ENCODE results near the gene CACNA1A.
"Not testable (repeated sequence)": the region's sequence is repeated elsewhere in the genome, so short reads cannot be mapped to it uniquely, and the experiment has no call there.

Gene CACNA1A

DNA sequence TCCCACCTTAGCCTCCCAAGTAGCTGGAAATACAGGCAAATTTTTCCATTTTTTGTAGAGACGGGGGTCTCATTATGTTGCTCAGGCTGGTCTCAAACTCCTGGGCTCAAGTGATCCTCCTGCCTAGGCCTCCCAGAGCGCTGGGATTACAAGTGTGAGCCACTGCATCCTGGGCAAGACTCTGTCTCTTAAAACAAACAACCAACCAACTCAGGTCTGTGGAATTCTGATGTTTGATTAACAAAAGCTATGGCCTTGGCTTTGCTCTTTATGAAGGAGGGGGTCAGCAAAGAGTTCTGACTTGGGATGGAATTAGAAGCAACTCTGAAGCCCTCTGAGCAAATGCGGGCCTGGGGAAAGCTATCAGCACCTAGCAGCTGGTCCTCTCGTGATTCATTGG is 238.4 kb downstream of the CACNA1A start:
- DNase-seq, result no peak

DNA sequence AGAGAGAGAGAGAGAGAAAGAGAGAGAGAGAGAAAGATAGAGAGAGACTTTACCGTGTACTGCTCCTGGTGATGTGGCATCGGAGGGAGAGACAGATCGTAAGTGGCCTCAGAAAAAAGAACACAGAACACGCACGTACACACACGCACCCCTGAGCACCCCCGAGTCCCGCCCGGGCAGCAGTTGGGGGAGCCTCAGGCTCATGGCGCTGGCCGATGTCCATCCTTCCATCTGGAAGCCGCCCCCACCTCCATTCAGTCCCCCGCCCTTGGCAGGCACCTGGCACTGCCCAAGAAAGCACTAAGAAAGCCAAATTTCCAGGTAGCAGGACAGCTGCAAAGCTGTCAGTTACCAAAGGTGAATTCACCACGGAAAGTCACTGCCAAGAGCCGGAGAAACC is 239.1 kb downstream of the CACNA1A start:
- no peak for DNase-seq

DNA sequence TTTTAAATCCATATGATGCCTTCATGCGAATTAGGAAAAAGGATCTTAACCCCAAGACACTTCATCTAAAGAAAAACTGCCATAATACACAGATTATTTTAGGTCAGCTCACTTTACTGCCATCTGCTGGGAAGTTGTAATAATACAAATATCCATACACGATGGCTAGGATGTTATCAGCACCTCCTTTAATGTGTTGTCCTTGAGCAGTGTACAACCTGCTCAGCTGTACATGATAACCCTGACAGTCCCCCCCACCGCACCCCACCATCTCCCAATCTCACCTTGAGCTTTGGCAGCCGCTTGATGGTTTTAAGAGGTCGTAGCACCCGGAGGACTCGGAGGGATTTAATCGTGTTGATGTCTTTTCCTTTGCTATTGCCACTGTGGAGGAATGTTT is 243.8 kb downstream of the CACNA1A start:
- DNase-seq, result no peak

DNA sequence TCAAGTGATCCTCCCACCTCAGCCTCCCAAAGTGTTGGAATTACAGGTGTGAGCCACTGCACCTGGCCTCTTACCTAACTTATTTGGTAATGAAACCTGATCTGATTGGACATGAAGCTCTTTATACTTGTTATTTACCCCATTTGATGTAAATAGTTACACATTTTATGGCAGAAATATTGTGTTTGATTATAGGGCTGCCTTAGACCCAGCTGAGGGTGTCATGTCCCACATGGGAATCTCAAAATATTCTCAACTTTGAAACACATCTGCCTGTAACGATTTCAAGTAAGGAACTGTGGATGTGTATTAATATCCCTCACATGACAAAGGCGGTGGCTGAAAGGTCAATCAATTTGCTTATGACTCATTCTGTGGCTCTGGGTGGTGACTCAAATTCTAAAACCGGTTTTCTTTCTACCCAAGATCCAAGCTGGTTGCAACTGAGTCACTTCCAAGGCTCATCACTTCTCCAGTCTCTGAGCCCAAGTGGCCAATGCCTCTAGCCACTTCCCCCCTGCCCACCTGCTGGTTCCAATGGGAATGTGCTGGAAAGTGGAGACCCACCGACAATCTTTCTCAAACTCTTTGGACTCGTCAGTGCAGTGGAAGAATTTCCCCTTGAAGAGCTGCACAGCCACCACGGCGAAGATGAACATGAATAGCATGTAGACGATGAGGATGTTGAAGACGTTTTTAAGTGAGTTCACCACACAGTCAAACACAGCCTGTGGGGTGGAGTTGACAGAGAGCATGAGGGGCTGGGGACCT is 245.2 kb downstream of the CACNA1A start:
- DNase-seq, result peak; percentile 19

DNA sequence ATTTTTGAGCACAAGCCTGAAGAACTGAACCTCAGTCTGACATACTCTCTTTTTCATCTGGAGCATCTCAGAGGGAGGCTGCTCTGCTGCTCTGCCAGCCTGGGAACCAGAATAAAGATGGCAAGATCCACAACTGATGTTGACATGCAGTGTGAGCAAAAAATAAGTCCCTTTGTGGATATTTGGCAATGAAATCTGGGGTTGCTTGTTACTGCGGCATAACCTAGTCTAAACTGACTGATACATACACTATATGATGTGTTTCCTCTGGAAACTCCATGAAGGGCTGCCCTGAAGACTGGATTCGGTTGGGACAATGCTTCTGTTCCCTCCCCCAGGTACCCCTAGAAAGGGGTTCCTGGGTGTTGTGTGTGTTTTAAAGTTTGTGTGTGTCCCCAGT is 249.4 kb downstream of the CACNA1A start:
- DNase-seq, result no peak

DNA sequence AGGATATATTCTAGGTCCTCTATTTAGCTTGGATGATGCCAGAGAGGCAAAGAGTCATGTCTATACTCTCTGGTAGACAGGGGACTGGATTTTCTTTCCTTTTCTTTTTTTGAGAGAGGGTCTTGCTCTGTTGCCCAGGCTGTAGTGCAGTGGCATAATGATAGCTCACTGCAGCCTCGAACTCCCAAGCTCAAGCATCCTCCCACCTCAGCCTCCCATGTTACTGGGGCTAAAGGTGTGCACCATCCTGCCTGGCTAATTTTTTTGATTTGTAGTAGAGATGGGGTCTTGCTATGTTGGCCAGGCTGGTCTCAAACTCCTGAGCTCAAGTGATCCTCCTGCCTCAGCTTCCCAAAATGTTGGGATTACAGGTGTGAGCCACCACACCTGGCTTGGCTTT is 249.9 kb downstream of the CACNA1A start:
- not testable (repeated sequence) for DNase-seq

DNA sequence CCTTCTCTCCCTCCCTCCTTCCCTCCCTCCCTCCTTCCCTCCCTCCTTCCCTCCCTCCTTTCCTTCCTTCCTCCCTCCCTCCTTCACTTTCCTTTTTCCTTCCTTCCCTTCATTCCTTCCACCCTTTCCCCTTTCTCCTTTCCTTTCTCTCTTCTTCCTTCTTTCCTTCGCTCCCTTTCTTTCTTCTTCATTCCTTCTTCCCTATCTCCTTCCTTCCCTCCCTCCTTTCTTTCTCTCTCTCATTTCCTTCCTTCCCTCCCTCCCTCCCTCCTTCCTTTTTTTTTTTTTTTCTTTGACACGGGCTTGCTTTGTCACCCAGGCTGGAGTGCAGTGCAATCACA is 250.6 kb downstream of the CACNA1A start:
- no peak for DNase-seq

DNA sequence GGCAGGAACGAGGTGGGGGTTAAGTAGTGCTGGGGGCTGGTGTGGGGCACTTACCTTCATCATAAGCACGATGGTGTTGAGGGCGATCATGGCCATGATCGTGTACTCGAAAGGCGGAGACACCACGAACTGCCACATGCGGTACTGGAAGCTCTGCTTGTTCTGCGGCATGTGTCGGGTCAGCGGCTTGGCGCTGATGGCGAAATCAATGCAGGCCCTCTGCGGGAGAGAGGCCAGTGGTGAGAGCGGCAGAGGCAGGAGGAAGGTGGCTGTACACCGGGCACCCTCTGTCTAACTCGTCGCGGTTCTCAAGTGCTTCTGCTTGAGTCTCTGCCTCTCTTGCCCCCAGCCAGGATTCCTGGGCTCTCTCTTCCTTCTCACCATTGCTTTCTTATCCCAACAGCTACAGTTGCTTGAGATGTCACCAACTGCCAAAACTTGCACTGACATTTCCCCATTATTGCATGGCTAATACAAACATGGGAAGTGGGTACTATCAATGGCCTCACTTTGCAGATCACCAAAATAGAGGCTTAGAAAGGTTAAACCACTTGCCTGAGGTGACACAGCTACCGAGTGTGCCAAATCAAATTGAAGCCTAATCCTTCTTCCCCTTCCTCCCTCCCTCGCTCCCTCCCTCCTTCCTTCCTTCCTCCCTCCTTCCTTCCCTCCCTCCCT is 251.1 kb downstream of the CACNA1A start:
- DNase-seq, result no peak

DNA sequence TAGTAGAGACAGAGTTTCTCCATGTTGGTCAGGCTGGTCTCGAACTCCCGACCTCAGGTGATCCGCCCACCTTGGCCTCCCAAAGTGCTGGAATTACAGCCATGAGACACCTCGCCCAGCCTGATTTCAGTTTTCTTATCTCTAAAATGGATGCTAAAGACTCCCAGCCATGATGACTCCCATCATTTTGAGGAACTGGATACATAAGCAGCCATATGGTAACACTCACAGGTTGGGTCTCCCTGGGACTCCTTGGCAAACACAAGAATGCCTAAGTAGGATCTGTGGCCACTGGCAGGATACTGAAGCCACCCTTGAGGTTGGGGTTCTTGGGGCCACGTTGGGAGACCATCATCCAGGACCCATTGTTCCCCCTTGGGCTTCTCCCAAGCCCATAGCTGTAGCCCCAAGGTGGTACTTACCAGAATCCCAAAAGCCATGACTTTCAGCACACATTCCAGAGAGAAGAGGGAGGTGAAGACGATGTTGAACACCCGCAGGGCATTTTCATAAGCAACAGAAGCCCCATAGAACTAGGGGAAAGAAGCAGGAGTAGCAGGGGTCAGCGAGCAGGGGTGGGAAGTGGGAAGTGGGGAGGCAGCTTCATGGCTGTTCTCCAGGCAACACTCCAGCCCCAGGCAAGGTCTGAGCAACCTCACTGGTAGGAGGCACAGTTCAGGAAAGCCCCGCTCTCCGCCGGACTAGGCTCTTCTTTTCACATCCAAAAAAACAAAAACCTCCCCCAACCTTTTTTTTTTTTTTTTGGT is 253.5 kb downstream of the CACNA1A start:
- DNase-seq, result no peak

DNA sequence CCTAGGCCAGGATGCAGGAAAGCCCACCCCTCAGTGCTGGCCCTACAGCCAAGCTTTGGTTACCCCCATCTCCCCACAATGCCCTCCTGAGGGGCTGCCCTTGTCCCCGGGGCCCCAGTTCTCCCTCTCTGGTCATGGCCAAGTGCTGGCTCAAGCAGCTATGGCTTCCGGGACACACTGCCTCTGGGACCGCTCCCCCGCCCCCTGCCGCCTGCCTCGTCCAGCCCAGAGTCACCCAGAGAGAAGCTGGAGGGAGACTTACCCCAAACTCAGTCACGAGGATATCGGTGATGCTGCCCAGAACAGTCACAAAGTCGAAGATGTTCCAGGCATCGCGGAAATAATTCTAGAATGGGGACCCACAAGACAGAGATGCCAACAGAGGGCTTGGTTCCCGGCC is 261.4 kb downstream of the CACNA1A start:
- no peak for DNase-seq

DNA sequence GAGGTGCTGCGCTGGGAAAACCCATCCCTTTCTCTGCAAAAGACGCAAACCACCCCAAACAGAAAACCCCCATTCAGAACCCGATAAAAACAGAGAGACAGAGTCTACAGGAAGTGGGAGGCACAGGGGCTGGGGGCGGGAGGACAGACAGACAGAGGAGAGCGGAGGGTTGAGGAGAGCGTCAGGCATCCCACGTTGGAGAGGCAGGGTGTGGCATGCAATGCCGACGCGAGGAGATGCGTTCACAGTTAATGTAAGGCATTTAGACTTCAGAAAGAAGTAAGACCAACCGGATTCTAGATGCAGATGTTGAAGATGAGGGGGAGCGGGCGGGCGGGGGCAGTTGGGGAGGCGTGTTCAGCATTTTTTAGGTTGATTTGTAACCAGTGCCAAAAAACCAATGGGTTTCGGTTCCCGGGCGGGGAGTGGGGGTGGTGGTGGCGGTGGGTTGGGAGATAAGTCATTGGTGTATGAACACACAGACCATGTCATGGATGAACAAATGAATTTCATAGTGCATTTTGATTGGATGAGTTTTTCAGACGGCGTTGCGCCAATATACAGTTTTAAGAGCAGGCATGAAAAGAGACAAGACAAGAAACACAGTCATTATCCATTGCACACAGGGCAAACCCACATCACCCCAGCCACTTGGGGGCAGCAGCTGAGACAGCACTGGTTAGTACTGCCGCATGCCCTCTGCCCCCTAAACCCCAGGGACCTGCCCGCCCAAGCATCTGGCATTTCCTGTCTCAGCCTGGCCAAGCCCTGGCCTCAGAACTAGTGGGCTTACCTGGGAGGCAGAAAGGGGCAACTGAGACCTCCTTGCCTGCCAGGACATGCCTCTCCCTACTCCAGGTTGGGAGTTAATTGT is 264.8 kb downstream of the CACNA1A start:
- peak; percentile 24 for DNase-seq

DNA sequence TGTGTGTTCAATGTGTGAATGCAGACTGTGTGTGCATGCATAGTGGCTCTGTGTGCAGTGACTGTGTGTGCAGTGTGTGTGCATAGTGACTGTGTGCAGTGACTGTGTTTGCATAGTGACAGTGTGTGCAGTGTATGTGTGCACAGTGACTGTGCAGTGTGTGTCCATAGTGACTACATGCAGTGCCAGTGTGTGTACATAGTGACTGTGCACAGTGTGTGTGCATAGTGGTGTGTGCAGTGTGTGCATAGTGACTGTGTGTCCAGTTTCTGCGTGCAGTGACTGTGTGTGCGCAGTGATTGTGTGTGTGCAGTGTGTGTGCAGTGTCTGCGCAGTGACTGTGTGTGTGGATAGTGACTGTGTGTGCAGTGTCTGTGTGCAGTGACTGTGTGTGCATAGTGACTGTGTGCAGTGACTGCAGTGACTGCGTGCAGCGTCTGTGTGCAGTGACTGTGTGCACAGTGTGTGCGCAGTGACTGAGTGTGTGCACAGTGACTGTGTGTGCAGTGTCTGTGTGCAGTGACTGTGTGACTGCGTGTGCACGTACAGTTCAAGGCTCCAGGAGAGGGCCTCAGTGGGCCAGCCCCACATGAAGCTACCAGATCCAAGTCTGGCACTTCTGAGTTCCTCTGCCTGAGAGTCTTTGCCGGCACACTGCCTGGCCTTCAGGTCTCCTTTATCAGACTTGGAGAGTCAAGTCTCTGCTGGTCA is 265.8 kb downstream of the CACNA1A start:
- DNase-seq, result no peak

DNA sequence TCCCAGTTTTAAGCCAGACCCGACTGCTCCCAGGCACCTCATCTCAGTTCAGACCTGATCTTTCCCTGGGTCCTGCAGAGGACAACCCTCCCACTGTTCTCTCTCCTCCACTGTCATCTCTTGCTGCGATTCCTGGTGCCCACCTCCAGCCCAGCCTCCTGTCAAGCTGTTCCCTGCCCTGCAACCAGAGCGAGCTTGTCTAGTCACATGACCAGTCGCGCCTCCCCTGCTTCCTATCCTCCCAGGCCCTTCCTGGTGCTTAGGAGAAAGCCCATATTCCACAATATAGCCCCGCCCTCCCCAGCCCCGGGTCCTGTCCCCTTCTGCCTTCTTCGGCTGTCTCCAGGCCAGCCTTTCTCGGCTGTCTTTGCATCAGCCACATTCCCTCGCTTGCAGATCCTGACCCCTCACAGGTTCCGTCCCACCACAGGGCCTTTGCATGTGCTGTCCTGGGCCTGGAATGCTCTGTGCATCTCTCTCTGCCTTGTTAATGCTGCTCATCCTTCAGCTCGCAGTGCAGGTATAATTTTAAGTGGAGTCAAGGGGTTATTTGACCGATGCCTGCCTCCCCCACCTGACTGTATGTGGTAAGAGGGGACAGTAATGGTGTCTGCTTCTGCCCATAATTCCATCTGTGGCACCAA is 267.3 kb downstream of the CACNA1A start:
- no peak for DNase-seq

DNA sequence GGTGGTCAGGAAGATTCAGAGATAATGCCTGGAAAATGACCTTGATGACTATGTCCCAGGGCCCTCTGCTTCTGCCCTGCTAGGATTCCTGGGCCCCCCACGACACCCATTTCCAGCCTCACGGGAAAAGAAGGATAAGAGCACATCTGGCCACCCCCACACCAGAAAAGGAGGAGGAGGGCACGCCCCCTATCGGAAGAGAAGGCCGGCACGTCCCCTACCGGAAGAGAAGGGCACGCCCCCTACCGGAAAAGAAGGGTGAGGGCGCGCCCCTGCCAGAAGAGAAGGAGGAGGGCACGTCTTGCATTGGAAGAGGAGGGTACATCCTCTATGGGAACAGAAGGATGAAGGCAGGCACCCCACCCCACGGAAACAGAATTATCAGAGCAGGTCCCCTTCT is 271.8 kb downstream of the CACNA1A start:
- DNase-seq, result peak; percentile 76

DNA sequence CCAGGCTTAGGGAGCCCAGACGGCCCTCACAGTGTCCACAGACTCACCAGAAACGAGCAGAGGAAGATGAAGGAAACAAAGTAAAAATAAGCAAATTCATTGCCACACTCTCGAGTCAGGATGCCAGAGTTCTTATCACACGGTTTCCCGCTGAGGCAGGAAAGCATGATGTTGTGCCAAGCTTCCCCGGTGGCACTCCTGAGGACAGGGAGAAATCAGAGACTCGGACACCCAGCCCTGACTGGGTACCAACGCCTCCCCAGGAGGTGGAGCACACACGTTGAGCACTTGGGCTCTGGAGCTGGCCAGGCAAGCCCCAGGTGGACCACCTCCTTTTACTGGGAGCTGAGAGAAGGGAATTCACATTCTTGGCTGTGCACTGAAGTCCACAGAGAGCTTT is 274.6 kb downstream of the CACNA1A start:
- DNase-seq, result no peak

DNA sequence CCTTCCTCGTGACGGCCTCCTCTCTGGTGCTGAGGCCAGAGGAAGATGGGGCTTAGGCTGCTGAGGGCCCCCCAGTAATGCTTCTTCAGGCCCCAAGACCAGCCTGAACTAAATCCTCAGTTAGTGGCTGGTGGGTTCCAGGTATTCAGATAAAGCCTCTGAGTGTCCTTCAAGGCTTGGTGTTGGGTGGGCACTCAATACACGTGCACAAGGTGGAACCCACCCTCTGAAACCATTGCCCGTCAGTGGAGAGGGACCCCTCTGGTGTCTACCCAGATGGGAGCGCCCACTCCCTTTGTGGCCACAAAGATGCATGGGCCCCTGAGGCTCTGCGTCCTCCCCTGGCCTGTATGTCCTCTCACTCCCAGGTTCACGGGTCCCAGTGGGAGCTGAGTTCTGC is 277.0 kb downstream of the CACNA1A start:
- DNase-seq, result no peak

DNA sequence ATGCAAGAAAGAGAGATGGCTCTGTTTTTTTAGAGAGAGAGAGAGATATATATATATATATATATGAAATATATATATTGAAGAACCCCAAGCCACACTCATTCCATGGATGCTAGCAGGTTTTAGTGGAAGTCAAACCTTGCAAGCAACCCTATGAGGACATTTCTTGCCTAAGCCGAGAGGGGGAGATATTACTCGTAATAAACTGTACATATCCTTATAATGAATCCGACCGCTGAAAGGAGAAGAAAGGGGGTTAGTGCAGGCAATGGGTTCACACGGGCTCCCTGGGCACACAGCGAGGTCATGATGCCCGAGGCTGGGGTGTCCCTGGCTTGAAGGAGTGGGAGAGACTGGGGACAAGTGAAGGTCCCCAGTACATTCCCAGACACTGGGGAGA is 277.7 kb downstream of the CACNA1A start:
- no peak for DNase-seq

DNA sequence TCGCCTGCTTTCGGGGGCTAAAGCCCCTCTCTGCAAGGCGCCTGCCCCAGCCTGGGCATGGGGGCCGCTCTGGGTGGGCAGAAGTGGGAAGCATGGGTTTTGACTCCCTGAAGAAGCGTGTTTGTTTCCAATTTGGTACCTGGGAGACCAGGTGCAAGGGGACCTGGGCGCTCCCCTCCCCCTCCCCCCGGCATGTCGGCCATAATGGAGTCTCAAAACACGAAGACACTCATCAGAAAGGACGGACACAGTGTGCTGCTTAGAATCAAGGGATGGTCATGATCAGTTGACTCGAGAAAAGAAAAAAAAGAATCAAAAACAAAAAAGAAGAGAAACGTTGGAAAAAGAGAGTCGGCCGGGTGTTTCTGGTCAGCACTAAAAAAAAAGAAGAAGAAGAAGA is 279.3 kb downstream of the CACNA1A start:
- no peak for DNase-seq

DNA sequence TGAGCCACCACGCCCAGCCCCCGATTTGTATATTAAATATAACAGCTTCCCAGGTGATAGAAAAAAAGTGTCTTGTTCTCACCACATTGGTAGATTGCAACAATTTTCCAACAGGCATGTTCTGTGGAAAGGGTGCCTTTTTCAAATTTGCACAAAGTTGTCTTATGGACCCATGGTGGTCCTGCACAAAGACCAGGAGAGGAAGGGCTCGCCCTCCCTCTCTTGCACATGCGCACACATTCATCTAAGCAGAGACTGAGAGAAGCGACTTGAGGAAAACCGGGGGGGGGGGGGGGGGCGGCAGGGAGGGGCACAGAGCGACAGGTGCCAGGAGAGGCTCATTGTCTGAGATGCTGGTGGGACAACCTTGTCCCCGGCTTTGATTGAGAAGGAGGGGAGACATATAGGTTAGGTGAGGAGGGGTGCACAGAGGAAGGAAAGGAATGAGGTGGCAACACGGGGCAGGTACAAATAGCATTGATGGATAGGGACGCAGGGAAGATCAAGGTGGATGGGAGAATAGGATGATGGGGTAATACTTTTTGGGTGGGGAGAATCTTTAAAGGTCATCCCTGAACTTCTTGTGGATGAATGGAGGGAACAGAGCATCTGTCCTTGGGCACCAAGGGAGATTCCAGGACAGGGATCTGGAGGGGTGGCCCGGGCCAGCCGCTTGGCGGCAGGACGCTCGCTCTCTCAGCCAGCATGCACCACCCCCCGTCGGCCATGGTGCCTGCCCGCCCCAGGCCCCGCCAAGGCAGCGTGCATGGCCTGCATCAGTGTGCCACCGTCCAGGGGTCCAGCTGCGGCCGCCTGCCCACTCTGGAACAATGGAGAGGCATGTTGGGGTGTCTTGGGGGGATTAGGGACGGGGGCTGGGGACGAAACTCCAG is 280.1 kb downstream of the CACNA1A start:
- DNase-seq, result no peak

DNA sequence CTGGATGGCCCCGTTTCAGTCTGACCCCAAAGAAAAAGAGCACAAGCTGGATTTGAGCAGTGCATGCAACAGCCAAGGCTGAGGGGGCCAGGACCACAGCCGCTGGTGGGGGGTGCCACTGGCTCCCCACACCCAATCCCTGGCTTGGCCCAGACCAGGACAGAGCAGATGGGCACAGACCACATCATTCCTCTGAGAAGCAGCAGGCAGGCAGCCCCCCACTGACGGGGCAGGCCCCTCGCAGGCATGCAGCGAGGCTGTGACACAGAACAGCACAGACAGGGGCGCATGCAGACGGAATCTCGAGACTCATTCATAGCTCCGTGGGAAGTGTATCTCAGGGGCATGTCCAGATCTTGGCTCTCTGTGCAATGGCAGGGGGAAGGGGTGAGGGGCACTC is 281.2 kb downstream of the CACNA1A start:
- no peak for DNase-seq

DNA sequence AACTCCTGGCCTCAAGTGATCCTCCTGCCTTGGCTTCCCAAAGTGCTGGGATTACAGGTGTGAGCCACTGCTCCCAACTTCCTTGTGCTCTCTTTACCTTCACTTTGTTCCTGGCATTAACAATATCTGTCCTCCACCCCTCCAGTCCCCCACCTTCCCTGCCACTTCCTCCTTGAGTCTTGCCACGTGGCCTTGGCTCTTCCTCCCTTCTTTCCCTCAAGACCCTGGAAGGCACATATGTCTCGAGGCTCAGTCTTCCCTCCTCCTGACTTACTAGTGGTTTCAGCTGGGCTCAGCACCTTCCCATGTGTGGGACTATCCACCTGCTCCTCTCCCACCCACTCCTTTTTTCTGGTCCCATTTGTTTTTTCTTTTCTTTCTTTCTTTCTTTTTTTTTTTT is 285.4 kb downstream of the CACNA1A start:
- DNase-seq, result no peak
